Right renal pelvis (tissue), 4 donors: ENCODE measurements around the gene PDHA1. TPM values are rescaled to one million over a fixed set of nuclear protein-coding genes. Genes with fewer than 3 reads are reported as not detected.

Source experiments
- DNase-seq, 4 donors: peaks; one replicate each; pipeline ENCODE4 v3.0.0-alpha.2; 2013; ENCODE audit warnings: low read depth in 4 of 4, low spot score in 3 of 4, missing footprints in 1 of 4
- polyA plus RNA-seq, 4 donors: library from polyadenylated mRNA; unstranded; fragments of 120-200 nt; gene quantifications; one replicate each; pipeline ENCODE4 v1.2.1, GENCODE V29; 2013; ENCODE audit not compliant: insufficient read length in 4 of 4

PDHA1 gene
- 100 to 1,000 TPM; 207 to 230 (median 221) TPM for polyA plus RNA-seq

DNA sequence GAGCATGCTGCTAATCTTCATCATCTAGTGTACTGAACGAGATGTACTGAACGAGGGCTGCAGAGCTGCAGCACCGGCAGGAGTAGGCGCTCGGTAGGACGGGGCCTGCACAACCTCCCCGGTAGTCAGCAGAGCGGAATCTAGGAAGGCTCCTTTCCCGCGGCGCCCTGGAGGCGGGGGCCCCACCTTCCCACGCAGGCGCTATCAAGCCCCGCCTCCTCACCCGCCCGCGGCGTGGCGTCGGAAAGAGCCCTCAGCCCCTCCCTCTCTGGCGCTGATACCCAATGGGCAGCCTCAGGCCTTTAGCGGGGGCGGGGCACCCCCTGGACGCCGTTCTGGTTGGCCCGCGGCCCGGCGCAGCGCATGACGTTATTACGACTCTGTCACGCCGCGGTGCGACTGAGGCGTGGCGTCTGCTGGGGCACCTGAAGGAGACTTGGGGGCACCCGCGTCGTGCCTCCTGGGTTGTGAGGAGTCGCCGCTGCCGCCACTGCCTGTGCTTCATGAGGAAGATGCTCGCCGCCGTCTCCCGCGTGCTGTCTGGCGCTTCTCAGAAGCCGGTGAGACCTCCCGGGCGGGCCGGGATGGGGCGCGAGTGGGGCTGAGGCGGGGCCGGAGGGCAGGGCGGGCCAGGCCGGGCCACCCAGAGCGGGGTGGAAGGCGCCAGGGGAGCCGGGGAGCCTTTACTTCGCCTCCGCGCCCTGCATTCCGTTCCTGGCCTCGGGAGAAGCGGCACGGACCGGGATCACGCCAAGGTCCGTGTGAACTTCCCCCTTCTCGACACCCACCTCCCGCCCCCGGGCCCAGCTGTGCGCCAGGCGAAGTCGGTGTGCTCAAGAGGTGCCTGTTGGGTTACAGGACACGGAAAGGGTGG, at the start of gene PDHA1:
PDHA1 (plus strand) TSS at position 393 of the 874 bp plus-strand sequence; CDS start at position 504, 111 bp downstream.
- peak; percentile 77 to 84 (median 80) for DNase-seq

DNA sequence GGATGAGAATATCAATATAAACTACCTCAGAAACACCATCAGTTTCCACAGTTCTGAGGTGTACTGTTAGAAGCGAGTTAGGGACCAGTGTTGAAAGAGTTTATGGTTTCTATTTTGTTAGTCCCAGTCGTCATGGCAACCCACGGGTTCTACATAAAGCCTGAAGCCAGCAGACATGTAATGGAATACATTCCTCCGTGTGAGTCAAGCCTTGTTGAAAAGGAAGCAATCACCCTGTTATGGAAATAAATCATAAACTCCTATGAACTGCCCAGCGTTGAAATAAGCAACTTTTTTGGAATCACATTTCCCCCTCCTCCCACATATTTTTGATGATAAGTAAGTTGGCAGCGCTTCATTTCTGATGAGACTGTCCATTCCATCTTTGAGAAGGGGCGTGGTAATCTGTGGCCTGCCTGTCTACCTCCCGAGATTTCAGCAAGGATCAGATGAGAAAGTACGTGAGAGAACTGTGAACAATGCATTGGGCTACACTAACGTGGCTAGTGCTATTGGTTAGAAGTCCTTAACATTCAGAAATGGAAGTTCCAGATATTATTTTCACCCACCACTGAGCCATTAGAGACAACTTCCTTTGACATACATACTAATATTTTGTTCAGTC, 40.4 kb upstream of the PDHA1 start:
- DNase-seq, result peak in 1 of 4 donors; percentile 0

DNA sequence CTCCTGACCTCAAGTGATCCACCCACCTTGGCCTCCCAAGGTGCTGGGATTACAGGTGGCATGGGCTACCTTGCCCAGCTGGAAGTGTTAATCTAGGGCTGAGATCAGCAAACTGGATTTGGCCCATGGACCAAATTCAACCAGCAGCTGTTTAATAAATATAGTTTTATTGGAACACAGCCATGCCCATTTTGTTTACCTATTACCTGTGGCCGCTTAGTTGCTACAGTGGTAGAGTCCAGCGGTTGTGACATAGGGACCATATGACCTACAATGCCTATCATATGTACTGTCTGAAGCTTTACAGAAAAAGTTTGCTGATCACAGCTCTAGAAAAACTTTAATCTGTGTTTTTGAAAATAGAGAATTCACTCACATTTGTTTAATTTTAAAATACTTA, 17.2 kb upstream of the PDHA1 start:
- no peak for DNase-seq

DNA sequence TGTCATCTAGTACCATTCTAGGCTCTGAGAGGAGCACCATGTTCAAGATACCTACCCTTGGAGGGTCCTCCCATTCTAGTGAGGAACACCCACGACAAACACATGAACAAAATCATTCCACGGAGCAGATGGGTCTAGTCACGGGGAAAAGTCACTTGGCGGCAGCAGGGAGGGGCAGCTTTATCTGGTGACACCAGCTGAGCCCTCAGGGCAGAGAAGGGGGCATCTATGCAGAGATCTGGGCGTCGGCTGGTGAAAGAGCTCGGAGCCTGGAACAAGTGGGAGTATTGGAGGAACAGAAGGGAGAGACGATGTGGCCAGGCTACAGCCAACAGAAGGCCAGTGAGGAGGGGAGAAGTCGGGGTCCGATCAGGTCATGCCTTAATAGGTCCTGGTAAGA, 11.9 kb upstream of the PDHA1 start:
- DNase-seq, result no peak

DNA sequence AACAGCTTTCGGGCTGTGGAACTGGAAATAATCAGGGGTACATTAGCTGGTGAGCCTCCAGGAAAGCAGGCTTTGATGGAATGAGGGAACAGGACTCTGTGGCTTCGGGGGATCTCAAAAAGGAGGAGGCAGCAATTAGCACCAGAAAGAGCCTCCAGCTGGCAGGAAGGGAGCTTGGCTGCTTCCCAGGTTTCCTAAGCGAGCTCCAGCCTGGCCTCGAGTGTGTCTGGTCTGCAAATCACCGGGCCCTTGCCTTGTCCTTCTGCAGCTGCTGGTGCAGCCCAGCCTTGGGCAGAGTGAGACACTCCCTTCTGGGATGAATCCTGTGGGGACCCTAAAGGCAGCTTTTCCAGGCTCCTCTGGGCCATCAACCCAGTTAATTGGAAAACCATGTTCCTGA, 10.7 kb upstream of the PDHA1 start:
- no peak for DNase-seq

DNA sequence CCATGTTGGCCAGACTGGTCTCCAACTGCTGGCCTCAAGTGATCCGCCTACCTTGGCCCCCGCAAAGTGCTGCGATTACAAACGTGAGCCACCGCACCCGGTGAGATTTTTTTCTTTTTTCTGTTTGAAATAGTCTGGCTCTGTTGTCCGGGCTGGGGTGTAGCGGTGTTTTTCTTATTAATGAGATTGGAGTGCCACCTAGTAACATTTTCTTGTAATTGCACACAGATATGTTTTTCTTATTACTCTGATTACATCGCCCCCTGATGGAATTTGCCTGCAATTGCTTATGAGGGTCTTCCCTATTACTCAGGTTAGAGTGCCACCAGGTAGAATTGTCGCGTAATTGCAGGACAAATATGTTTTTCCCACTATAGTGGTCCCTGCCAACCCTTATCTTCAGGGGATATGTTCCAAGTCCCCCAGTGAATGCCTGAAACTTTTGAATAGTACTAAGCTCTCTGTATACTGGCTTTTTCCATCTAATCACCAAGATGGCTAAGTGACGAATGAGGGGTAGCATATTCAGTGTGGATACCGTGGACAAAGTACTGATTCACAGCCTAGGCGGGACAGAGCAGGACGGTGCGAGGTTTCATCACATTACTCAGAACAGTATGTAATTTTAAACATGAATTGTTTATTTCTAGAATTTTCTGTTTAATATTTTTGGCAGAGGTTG, 8.6 kb upstream of the PDHA1 start:
- DNase-seq, result no peak

DNA sequence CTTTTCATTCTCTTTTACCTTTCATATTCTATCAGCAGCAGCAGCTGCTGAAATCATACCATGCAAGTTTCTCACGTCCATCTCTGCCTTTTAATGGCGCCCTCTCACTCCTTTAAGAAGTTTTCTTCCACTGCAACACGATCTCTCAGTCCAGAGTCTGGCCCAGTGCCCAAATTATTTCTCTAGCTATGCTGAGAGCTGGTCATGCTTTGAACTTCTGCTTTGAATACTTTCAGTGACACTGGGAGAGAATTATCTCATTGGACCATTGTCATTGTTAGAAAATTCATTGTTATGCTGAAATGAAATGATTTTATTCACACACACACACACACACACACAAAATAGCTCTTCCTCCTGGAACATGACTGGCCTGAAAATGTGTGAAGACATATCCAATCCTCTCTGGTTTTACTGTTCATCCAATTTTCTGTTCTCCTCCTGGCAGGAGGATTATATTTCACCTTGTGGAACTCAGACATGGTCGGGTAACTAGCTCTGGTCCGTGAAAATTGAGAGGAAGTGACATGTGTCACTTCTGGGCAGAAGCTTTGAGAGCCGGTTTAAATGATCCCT, 1.3 kb upstream of the PDHA1 start:
- no peak for DNase-seq

DNA sequence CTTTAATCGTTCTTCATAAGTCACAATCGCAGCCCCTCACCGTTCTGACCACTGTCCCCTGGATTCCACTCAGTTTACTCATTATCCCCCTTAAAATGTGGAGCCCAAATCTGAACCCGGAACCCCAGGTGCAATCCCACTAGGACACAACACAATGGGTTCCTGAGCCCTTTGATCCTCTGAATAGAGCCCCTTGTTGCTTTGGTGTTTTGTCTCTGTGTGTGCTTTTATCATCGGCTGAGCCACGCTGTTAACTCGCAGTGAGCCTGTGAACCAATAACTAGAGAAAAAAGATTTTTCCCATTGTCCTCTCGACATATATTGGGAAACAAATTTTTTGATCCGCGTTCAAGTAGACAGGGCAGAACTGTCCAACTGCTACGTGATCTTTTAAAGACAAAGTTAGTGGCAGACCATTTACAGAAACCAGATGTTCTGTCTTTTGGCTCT, 617 bp upstream of the PDHA1 start:
- no peak for DNase-seq

DNA sequence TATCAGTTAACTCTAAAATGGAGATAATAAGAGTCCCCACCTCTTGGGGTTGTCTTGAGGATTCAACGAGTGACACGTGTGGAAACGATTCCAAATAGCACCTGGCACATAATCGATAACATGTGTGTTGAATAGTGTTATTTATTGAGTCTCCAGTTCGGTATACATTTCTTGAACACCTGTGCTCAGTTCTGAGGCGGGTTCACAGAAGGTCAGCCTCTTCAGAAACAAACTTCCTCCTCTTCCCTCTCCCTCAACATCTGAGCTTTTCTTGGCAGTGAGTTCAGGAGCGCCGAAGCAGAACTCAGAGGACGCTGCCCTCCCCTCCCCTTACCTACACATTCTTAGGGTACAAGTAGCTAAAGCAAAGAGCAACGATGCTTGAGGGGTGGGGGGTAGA, 934 bp downstream of the PDHA1 start:
- no peak for DNase-seq

DNA sequence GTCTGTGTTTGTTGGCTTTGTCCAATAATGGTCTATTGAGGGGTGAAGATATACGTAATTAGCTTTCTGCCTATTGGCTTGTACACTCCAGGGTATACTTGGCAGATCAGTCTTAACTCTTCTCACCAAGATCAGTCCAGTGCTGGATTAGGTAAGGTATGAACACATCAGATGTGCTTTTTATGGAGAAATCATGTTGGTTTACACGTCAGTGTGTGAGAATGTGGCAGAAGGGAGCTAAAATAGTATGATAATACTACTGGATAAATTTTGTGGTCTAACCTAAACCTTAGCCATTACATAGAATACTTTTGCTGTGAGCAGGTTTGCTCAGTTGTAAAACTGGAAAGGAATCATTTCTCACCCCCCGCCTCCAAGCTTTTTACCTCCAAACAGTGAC, 4.2 kb downstream of the PDHA1 start:
- no peak for DNase-seq

DNA sequence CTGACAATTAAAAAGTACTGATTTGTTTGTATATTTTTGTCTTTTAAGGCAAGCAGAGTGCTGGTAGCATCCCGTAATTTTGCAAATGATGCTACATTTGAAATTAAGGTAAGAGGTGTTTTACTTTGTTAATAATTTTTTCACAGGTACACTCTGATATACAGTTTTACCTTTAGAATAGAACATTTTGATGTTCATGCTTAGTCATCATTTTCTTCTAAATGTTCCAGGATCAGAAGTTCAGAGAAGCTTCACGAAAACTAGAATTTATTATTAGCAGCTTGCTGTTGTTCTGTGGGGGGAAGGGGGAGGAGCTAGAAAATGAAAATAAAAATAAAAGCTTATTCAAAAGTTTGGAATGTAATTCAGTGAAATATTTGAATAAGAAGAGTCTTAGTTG, 5.5 kb downstream of the PDHA1 start:
- no peak for DNase-seq

DNA sequence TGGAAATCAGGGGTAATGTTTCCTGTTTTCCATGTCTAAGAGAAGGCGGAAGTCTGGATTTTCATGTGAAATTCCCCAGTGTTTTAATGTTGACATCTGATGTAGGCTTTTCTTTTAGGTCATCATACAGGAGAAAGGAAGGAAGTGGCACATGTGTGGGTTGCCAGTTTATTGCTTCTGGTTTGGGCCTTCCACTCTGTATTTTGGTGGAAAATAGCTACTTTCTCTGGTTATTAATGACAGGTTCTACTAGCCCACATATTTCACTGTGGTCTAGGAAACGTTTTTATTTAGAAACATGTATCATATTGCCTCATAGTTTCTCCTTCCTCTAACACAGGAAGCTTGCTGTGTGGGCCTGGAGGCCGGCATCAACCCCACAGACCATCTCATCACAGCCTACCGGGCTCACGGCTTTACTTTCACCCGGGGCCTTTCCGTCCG, 7.2 kb downstream of the PDHA1 start:
- no peak for DNase-seq

DNA sequence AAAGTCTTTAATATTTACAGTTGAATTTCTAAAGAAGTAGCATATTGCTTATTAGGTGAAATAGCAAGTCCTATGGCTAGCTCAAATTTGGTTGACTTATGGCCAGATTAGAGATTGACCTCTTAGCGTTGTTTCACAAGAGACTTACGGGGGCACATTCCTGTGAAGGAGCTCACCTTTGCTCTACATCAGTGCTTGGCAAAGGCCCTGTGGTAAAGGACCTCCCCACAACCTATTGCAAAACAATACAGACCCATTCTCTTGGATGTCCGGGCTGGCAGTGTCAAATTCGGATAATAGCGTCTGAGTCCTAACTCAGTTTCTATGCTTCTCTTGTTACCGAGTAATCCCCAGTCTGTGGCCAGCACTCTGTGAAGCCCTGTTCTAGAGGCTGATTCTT, 10.9 kb downstream of the PDHA1 start:
- no peak for DNase-seq

DNA sequence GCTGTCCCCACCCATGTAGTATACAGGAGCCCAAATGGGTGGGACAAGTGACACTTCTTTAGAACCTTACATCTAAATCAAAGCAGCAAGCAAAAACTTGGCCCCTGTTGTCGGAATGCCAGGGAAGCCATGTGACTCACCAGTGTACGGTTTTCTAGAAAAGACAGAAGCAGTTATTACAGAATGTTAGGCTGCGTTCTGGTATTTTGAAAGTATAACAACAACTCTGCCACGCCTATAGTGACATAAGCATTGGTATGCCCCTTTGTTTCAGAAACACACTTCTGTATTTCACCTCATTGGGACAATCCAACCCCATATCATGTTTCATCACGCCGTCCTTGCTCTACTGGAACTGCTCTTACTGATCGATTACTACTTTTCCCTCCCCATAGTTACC, 14.8 kb downstream of the PDHA1 start:
- no peak for DNase-seq

DNA sequence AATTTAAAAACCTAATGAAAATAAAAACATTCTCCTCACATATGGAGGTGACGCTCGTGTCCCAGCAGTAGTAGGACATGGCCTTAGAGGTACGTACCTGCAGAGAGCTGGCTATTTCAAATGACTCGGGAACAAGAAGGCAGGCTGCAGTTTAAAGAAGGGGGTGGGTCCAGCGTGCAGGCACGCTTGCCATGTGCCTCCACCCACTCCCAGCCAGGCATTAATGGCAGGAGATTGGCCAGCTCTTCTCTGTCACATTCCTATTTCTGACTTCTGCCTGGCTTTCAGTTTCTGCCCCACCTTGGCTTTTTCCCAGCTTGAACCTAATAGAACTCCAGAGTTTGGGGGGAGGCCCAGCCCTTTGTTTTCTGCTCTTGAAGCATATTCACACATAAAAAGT, 17.2 kb downstream of the PDHA1 start:
- no peak for DNase-seq

DNA sequence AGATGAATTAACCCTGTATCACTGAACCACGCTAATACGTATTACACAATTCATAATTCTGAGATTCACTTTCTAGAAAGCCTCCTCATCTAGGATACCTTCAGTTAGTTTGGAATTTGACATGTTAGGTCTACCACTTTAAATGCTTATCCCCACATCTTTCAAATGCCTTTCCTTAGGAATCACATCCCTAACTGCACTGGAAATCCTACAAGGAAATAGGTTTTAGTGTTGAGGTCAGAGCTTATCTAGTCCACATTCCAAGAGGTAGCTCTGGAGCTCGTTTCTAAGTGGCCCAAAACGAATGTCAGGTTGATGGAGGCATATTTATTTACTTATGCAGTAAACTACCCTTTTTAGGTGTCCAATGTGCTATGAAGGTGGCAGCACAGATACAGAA, 18.0 kb downstream of the PDHA1 start:
- DNase-seq, result no peak

DNA sequence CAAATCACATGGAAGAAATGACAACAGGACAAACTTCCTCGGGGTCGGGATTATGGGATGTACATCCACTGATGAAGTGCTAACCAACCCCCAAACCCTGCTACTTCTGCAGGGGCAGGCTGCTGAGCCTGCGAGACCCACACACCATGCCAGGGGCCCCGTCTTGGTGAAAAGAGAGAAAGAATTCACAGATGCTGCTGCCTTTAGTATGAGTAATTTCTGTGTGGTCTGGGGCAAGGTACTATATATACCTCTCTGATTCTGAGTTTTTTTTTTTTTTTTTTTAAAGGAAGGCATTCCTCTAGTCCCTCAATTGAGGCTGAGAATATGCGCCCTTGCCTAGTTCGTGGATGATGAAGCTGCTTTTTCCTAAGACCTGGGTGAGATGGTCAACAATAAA, 24.8 kb downstream of the PDHA1 start:
- no peak for DNase-seq

DNA sequence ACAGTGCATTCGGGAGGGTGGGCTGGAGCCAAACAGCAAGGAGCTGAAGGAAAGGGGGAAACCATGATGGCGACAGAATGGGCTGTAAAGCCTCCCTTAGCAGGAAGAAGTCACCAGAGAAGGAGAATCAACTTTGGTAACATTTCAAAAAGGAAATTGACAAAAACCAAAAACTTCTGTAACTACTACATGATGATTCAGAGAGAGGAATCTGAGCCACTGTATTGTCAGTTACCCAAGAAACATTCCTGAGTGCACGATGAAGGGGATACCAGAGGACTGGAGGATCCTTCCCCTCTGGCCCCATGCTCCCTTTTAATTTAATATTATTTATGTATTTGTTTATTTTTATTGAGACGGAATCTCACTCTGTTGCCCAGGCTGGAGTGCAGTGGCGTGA, 26.3 kb downstream of the PDHA1 start:
- no peak for DNase-seq

DNA sequence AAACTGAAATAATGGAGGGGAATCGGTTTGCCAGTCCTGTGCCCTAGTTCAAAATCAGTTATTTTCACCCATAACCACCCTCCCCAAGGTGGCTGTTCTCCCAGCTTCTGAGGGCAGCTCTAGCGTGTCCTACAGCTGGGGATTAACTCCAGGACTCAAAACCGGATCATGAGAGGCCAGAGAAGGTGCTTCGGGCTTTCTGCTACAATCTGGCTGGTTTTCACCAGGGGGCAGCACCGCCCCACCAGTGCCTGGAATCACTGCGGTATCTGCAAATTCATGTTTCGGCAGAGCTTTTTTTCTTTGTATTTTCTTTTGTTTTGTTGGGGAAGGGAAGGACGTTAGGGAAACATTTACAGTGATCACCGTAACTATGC, 28.4 kb downstream of the PDHA1 start:
- DNase-seq, result peak; percentile 32 to 55 (median 52)

DNA sequence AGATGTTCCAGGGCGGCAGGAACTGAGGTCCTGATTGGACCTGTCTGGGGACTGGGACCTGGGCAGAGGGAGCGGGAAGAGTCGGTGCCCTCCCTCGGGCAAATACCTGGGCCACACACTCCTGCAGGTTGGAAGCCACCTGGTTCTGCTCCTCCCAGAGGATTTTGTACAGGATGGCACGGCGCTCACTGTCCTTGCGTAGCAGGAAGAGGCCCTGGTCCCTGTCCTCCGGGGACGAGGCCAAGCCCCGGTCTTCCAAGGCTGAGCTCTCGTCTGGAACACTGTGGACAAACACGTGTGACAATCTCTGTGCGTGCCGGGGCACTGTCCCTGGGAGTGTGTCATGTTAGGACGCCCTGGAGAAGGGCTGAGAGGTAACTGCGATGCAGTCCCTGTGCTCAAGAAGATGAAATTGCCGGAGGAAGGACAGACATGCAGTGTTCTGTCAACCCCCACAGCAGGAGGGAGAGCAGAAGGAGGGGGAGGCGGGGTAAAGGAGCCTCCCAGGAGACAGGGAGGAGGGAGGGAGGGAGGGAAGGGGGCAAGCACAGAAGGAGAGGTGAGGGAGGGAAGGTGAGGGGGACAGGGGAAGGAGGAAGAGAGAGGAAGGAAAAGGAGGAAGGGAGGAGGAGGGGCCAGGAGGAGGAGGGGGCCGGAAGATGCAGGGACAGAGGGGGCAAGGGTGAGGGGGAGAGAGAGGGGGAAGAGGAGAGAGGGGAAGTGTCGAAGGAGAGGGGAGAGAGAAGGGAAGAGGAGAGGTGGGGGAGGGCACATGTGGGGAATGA, 29.0 kb downstream of the PDHA1 start:
- peak in 1 of 4 donors; percentile 8 for DNase-seq
